ENCODE data around the gene ZAR1.

Gene ZAR1

GRCh38 chr4:48454591-48454990 lies 35.5 kb upstream of the ZAR1 start:
- H3K4me3 ChIP-seq (ENCODE audit: low read depth, low read length): no peak overlapping the region
- in situ Hi-C loops (cut with HindIII; ENCODE audit: low sequenced_read_pairs): no loop called here
- TF ChIP-seq CTCF (IDR thresholded peaks at IDR 0.05; ENCODE audit: low read depth, low read length, missing control alignments): no peak
- no peak for DNase-seq (ENCODE audit: low read depth)

DNA sequence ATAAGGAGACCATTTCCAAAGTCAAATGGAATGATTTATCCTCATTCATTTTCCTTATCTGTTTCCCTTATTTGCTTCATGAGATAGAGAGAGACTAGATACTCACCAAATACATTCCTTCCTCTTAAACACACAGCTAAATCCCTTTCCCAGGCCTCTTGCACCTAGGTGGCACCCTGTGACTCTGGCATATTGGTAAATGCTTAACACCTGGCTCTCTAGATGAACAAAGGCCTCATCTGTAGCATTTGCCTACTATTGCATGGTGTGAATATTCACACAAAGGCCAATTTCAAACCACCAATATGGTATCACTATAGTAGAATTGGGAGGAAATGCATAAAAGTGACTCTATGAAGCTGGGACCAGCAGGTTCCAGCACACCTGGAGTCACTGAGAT lies 29.1 kb upstream of the ZAR1 start:
- H3K4me3 ChIP-seq (ENCODE audit: low read depth, low read length): no peak overlapping the region
- no peak for TF ChIP-seq CTCF (IDR thresholded peaks at IDR 0.05; ENCODE audit: low read depth, low read length, missing control alignments)
- DNase-seq (ENCODE audit: low read depth): no peak
- in situ Hi-C loops (cut with HindIII; ENCODE audit: low sequenced_read_pairs): no loop called here

GRCh38 chr4:48462363-48462762 lies 27.7 kb upstream of the ZAR1 start:
- H3K4me3 ChIP-seq (ENCODE audit: low read depth, low read length): no peak overlapping the region
- in situ Hi-C loops (cut with HindIII; ENCODE audit: low sequenced_read_pairs): no loop called here
- no peak for DNase-seq (ENCODE audit: low read depth)
- no peak for TF ChIP-seq CTCF (IDR thresholded peaks at IDR 0.05; ENCODE audit: low read depth, low read length, missing control alignments)

- DNase-seq (ENCODE audit: low read depth): no peak
- H3K4me3 ChIP-seq (ENCODE audit: low read depth, low read length): no peak overlapping the region
- in situ Hi-C loops (cut with HindIII; ENCODE audit: low sequenced_read_pairs): no loop called here
- no peak for TF ChIP-seq CTCF (IDR thresholded peaks at IDR 0.05; ENCODE audit: low read depth, low read length, missing control alignments)
Observed at GRCh38 chr4:48467442-48467841, 22.6 kb upstream of the ZAR1 start.

GRCh38 chr4:48467891-48468290 lies 22.2 kb upstream of the ZAR1 start:
- H3K4me3 ChIP-seq (ENCODE audit: low read depth, low read length): no peak overlapping the region
- DNase-seq (ENCODE audit: low read depth): no peak
- no peak for TF ChIP-seq CTCF (IDR thresholded peaks at IDR 0.05; ENCODE audit: low read depth, low read length, missing control alignments)
- in situ Hi-C loops (cut with HindIII; ENCODE audit: low sequenced_read_pairs): no loop called here

- H3K4me3 ChIP-seq (ENCODE audit: low read depth, low read length): no peak overlapping the region
- in situ Hi-C loops (cut with HindIII; ENCODE audit: low sequenced_read_pairs): no loop called here
- no peak for TF ChIP-seq CTCF (IDR thresholded peaks at IDR 0.05; ENCODE audit: low read depth, low read length, missing control alignments)
- DNase-seq (ENCODE audit: low read depth): no peak
Observed at GRCh38 chr4:48470137-48470536, 19.9 kb upstream of the ZAR1 start.

GRCh38 chr4:48470570-48470969 lies 19.5 kb upstream of the ZAR1 start:
- no peak overlapping the region for H3K4me3 ChIP-seq (ENCODE audit: low read depth, low read length)
- in situ Hi-C loops (cut with HindIII; ENCODE audit: low sequenced_read_pairs): no loop called here
- TF ChIP-seq CTCF (IDR thresholded peaks at IDR 0.05; ENCODE audit: low read depth, low read length, missing control alignments): no peak

More at GRCh38 chr4:48470570-48470969, 19.5 kb upstream of the ZAR1 start:
- DNase-seq (ENCODE audit: low read depth): no peak

All from astrocyte of the cerebellum (primary cell).